Activated naive CD4-positive, alpha-beta T cell (primary cell): ENCODE results near the gene MC5R.

Source experiments
- DNase-seq, 4 experiments: peaks; one replicate each; lab custom pipeline; 2025; lab: John Stamatoyannopoulos, UW

MC5R gene

GRCh38 chr18:13823707-13824395, at the start of gene MC5R:
Gene MC5R (plus strand): TSS chr18:13824149. CDS start chr18:13825766, 1,617 bp downstream.
- peak; percentile 34 to 71 (median 46) for DNase-seq

GRCh38 chr18:13775058-13775457, 48.9 kb upstream of the MC5R start:
- DNase-seq: no peak

DNA sequence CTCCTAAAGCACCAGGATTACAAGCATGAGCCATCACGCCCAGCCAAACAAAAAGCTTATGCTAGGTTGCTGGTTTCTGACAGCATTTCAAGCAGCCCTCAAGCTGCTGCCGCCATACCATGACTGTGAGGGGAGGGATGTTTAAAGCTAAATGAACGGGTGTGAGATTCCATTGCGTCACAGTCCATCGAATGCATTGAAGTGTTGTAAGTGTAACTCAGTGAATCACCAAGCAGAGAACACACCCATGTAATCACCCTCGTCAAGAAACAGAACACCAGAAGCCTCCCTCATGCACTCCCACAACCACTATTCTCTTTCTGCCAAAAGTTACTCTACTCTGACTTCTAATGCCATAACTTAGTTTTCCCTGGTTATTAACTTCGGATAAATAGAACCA, 32.8 kb upstream of the MC5R start:
- no peak for DNase-seq

DNA sequence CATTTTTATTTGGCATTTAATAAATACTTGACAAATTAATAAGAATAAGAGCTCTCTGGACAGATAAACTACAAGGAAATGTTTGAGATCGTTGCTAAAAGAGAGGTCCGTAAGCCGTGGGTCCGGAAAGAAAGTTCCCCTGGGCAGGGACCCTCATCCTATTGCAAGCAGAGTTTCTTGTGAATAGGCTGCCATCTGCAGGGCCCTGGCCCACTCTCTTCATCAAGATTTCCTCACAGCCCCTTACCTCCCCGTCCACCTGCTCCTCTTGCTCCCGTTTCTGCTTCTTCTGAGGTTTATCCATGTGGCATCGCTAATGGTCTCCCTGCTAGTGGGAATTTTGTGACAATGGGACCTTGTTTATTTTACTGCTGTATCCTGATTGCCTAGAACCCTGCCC, 30.1 kb upstream of the MC5R start:
- no peak for DNase-seq

DNA sequence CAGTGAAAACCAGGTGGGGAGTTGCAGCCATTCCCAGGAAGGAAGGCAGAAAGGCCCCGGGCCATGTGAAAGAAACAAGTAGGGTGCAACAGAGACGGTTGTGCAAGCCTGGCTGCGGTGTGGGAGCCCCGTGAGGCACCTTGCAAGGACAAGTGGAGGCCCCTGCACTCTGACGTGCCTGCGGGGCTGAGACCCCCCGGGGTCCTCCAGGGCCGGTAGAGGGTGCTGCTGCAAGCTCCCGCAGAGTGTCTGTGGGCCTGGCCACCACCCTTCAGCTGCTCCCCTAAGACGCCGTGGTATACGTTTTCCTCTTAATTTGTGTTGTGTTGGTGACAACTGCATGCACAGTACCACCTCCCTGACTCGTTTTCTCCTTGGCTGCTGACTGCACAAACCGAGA, 27.4 kb upstream of the MC5R start:
- no peak for DNase-seq

DNA sequence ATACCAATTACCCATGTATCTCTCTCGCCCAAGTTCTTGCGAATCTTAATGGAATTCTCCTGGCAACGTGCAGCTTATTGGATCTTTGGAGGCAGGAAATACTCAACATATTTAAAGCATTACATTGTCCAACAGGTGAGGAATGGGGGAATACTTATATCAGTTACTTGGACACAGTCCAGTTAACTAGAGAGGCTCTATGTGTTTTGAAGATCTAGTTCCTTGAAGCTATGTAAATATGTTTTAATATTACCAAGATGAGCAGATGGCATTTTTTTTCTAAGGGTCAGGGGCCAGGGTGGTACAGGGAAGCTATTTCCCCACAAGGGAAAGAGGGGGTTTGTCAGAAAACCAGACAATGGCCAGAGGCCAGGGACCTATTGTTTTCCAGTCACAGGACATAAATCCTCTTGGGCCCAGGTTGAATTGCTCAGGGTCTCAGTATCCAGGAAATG, 26.8 kb upstream of the MC5R start:
- DNase-seq: no peak

- DNase-seq: no peak
Measured at GRCh38 chr18:13799396-13799795, 24.6 kb upstream of the MC5R start.

DNA sequence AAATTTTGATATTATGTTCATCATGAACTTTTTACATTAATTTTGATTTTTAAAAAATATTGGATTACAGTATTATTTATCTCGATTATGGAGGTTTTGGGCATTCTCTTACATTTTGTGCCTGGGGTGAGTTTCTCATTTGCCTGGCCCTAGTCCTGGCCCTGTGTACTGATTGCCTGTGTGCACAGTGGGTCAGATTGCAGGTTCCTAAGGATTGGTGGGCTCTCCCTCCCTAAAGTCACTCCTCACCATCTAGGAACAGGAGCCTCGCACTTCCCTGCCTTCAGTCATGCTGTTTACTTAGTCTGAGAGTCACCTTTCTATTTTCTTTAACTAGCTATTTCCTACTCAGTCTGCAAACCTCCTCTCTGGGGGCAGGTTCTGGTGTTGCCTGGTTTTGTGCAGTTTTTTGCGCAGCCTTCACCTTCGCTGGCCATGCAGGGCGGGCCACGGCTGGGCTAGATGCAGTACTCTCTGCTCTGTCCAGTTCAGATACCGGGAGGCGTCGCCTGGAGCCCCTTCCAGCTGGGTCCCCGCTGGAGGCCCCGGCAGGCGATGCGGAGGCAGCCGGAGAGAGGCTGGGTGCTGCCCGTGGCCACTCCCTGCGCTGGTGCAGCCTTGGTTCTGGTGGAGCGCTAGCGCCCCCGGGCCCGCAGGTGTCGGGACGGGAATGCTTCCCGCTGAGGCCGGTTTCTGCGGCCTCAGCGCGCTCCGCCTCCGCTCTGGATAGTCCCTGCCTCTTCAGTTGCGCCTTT, 23.3 kb upstream of the MC5R start:
- peak in 2 of 4 experiments; percentile 2 to 41 for DNase-seq

DNA sequence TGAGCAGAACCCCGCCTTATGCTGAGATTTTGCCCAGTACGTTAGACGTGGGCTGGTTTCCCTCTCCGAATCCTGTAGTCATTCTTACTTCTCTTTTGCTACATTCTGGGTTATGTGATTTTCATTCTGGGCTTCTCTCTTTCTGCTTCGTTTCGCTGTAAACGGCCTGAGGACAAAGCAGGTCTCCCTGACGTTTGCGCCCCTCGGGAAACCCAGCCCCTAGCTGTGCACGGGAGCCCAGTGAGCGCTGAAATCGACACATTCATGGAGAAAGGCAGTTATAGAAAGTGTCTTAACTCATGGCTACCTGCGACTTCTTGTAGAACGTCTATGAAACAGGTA, 22.7 kb upstream of the MC5R start:
- DNase-seq: no peak

DNA sequence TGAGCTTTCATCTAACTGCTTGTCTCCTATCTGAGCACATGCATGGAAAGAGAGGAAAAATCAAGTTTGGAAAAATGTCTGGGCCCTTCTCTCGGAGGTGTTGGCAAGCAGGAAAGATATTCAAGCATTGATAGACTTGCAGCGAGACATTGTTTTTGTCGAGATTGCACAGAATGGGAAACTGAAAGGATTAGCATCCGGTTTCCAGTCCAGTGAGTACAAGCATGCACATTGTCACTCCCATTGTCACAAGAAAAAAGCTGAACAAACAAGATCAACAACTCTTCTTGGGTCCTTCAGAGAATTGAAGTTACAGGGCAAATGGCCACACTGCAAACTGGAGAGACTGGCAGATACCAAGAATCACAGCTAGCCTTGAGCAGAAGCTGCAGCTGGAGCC, 19.6 kb upstream of the MC5R start:
- no peak for DNase-seq

- no peak for DNase-seq
Measured at GRCh38 chr18:13808294-13809042, 15.5 kb upstream of the MC5R start.

GRCh38 chr18:13809043-13809430, 14.9 kb upstream of the MC5R start:
- no peak for DNase-seq

- no peak for DNase-seq
Measured at GRCh38 chr18:13809531-13810255, 14.3 kb upstream of the MC5R start.

DNA sequence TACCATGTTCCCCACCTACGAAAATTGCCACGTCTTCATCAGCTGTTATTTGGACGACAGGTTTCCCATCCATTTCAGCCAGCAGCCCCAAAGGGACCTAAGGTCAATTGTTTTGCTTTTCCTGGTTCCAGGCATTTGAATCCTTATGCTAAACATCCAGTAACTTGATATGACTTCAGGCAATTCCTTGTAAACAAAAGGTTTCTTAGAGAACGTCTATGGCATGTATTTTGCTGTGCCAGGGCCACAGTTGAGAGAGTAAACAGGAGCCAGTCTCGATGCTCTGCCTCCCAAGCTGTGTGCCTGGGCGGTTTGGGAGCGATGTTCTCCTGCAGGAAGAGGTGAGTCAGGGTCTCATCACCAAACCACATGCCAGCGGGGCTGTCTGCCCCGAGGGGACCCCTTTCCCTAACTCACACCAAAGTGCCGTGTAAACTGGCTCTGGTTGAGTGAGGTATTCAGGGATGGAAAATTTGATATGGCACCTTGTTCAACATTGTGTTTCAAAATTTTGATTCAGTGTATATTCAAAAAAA, 12.9 kb upstream of the MC5R start:
- DNase-seq: no peak

- no peak for DNase-seq
Measured at GRCh38 chr18:13811993-13812392, 12.0 kb upstream of the MC5R start.

GRCh38 chr18:13813271-13813849, 10.6 kb upstream of the MC5R start:
- DNase-seq: peak in 3 of 4 experiments; percentile 13 to 42 (median 22)

DNA sequence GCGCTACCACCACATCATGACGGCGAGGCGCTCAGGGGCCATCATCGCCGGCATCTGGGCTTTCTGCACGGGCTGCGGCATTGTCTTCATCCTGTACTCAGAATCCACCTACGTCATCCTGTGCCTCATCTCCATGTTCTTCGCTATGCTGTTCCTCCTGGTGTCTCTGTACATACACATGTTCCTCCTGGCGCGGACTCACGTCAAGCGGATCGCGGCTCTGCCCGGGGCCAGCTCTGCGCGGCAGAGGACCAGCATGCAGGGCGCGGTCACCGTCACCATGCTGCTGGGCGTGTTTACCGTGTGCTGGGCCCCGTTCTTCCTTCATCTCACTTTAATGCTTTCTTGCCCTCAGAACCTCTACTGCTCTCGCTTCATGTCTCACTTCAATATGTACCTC, 2.3 kb downstream of the MC5R start:
- DNase-seq: no peak

DNA sequence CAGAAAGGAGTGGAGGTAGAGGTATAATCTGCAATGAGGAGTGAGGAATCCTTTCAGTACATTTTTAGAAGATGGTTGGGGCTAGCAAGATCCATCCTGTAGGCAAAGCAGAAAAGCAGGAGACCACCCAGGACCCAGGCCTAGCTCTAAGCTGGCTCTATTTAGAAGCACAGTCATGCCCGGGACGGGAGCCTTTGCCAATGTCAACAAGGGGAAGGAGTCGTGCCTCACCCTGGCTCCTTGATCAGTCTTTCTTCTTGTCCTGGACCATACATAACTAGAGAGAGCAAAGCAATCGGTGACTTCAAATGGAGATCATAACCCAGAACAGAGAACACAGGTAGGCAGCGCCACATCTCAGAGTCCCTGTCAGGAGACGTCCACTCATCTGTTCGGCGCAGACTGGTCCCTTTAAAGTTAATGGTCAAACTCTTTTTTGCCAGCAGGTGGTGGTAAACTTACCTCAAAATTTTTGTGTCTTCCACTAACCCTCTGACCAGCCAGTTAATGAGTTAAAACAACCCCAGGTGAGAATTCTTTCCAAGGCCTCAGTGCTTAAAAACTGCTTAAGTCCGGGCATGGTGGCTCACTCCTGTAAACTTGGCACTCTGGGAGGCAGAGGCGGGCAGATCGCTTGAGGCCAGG, 8.0 kb downstream of the MC5R start:
- DNase-seq: no peak

- DNase-seq: no peak
Measured at GRCh38 chr18:13834496-13835015, 10.6 kb downstream of the MC5R start.

DNA sequence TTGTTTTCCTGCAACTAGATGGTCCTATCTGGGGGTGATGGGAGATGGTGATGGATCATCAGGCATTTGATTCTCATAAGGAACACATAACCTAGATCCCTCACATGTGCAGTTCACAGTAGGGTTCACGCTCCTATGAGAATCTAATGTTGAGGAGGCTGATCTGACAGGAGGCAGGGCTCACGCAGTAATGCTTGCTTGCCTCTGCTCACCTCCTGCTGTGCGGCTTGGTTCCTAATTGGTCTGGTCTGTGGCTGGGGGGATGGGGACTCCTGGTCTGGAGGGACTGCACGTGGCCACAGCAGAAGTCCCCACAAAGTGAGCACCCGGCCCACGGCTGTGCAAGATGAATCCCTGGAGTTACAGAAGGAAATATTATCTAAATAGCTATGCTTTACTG, 11.3 kb downstream of the MC5R start:
- DNase-seq: no peak

DNA sequence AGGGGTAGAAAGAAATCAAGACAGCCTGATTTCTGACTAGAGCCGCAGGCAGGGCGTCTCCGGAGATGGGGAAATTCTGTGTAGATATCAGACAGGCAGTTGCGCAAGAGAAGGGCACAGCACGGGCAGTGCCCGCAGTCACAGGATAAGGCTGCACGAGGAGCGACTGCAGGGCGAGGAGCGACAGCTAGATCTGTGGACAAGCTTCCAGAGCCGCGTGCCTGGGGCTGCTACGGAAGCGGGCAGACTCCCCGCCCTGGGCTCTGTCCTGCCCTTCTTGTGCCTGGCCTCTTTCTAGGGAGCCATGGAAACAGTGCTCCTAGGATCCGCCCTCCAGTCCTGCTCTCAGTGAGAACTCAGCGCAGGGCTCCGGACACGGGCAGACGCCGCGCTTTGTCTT, 12.6 kb downstream of the MC5R start:
- DNase-seq: no peak
